SK-N-SH (cell line): ENCODE results near the gene DENND1A.

ENCODE experiments used
- CHD2 ChIP-seq: fragments of 150-350 bp; IDR thresholded peaks from 2 replicates; pipeline ENCODE4 v1.6.1; 2018; ENCODE audit warnings: low read length; ENCODE audit not compliant: partially characterized antibody
- FOXM1 ChIP-seq: IDR thresholded peaks from 2 replicates; pipeline ENCODE4 v1.4.0; 2012; ENCODE audit warnings: low read depth, mild to moderate bottlenecking
- GATA2 ChIP-seq: sonication (generic); formaldehyde crosslinking; IDR thresholded peaks from 2 replicates; pipeline ENCODE4 v1.5.0; 2020; ENCODE audit warnings: mild to moderate bottlenecking, missing genetic modification reagents
- POLR2AphosphoS5 ChIP-seq: IDR thresholded peaks from 2 replicates; pipeline ENCODE4 v1.6.1; 2012; ENCODE audit warnings: low read depth, low read length
- RAD21 ChIP-seq: IDR thresholded peaks from 2 replicates; pipeline ENCODE4 v1.6.1; 2012; ENCODE audit warnings: mild to moderate bottlenecking, low read length
- TAF1 ChIP-seq: IDR thresholded peaks from 2 replicates; pipeline ENCODE4 v1.6.1; 2012; ENCODE audit warnings: low read depth, mild to moderate bottlenecking, low read length, moderate library complexity, borderline replicate concordance
- TF ChIP-seq, protein P1 (sequence below): fragments of 200-600 bp; sonication (generic); IDR thresholded peaks from 2 replicates; pipeline ENCODE4 v1.6.1; 2017; ENCODE audit warnings: antibody characterized with exemption, mild to moderate bottlenecking, moderate library complexity
- TF ChIP-seq, protein P2 (sequence below): fragments of 150-350 bp; IDR thresholded peaks from 2 replicates; pipeline ENCODE4 v1.6.1; 2017; ENCODE audit warnings: antibody characterized with exemption, low read length, low read depth, borderline replicate concordance

DNA sequence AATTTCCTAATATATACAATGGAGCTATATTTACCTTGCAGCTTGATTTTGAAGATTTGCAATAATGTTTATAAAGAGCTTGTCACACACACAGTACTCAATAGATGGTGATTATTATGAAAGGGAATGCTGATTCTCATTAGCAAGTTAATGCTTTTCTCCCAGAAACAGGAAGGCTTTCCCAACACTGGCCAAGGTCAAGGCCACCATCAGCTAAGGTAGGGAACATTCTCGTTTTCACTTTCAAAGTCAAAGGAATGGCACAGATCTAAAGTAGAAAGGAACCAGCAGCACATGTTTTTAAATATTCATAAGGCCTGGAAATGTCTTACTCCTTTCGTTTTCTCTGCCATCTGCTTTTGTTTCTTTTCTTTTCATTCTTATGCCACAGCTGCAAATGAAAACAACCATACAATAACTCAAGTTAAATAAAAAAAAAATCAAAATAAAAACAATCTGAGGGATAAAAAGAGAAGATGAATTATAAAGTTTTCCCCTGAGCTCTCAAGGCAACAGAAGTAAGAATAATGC lies 307.1 kb downstream of the DENND1A start:
- TF ChIP-seq POLR2AphosphoS5, result no peak
- TF ChIP-seq, protein P1, sequence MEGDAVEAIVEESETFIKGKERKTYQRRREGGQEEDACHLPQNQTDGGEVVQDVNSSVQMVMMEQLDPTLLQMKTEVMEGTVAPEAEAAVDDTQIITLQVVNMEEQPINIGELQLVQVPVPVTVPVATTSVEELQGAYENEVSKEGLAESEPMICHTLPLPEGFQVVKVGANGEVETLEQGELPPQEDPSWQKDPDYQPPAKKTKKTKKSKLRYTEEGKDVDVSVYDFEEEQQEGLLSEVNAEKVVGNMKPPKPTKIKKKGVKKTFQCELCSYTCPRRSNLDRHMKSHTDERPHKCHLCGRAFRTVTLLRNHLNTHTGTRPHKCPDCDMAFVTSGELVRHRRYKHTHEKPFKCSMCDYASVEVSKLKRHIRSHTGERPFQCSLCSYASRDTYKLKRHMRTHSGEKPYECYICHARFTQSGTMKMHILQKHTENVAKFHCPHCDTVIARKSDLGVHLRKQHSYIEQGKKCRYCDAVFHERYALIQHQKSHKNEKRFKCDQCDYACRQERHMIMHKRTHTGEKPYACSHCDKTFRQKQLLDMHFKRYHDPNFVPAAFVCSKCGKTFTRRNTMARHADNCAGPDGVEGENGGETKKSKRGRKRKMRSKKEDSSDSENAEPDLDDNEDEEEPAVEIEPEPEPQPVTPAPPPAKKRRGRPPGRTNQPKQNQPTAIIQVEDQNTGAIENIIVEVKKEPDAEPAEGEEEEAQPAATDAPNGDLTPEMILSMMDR, result no peak
- TF ChIP-seq RAD21, result no peak
- TF ChIP-seq, protein P2, sequence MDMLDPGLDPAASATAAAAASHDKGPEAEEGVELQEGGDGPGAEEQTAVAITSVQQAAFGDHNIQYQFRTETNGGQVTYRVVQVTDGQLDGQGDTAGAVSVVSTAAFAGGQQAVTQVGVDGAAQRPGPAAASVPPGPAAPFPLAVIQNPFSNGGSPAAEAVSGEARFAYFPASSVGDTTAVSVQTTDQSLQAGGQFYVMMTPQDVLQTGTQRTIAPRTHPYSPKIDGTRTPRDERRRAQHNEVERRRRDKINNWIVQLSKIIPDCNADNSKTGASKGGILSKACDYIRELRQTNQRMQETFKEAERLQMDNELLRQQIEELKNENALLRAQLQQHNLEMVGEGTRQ, result no peak
- no peak for TF ChIP-seq TAF1
- no peak for TF ChIP-seq CHD2
- no peak for TF ChIP-seq GATA2 (CRISPR knock-in tag)
- no peak for TF ChIP-seq FOXM1
